HepG2 (cell line): Measurements from ENCODE around the gene C19orf38. TPM values are rescaled to one million over a fixed set of nuclear protein-coding genes. Genes with fewer than 3 reads are reported as not detected.

Source experiments
- ATAC-seq: fragments of 200-7000 bp; cut with Tn5 transposase; 3 replicates; pipeline ENCODE4 v1.9.1; 2020; ENCODE audit warnings: mild to moderate bottlenecking, moderate library complexity
- BruUV-seq: library from RNA; stranded (reverse); fragments of 400-500 nt; replicated peaks from 2 replicates; lab custom pipeline; 2021; lab: Mats Ljungman, UMichigan
- CTCF ChIA-PET: fragments of 300-600 bp; formaldehyde crosslinking; extraction: SDS; loops from one replicate; lab custom pipeline; 2021; ENCODE audit warnings: low total read pairs, inconsistent platforms, low intra/inter-chr PET ratio; lab: Yijun Ruan, JAX
- POLR2A ChIA-PET: fragments of 350-600 bp; sonication (Branson Sonifier 250); formaldehyde crosslinking; loops from one replicate; lab custom pipeline; 2020; ENCODE audit warnings: antibody characterized with exemption, inconsistent platforms; lab: Yijun Ruan, JAX
- DNase-seq: peaks from one replicate; pipeline ENCODE4 v3.0.0-alpha.2; 2015; ENCODE audit warnings: low spot score
- FAIRE-seq: peaks from 3 replicates; lab custom pipeline; 2011; peaks lifted over from hg19 to GRCh38; lab: Jason Lieb, UNC
- H2AFZ ChIP-seq: one replicate; pipeline ENCODE4 v1.6.1; 2011; ENCODE audit warnings: low read length, inconsistent platforms
- H3K27ac ChIP-seq: fragments of 300-600 bp; 3 replicates; pipeline ENCODE4 v1.8.0; 2011; ENCODE audit warnings: mixed run types, mild to moderate bottlenecking, mixed read lengths, low read length, inconsistent platforms; ENCODE audit not compliant: insufficient read depth; ENCODE audit errors: extremely low read length
- H3K27me3 ChIP-seq, 2 experiments: fragments of 200-600 bp in 1 of 2; 2 replicates in 1 of 2; 3 replicates in 1 of 2; pipeline versions ENCODE4 v1.6.0 to v1.8.0; 2011; ENCODE audit warnings: low read length in 2 of 2, mild to moderate bottlenecking in 2 of 2, moderate library complexity in 2 of 2, inconsistent platforms in 1 of 2; ENCODE audit not compliant: insufficient read depth in 2 of 2, control insufficient read depth in 1 of 2
- H3K36me3 ChIP-seq, 2 experiments: fragments of 200-600 bp in 1 of 2; replicated peaks in 1 of 2; 2 replicates in 1 of 2; 3 replicates in 1 of 2; pipeline versions ENCODE4 v1.5.1 to v1.8.0; 2011; ENCODE audit warnings: low read length in 2 of 2, inconsistent platforms in 1 of 2; ENCODE audit not compliant: insufficient read depth in 2 of 2, control insufficient read depth in 1 of 2
- H3K4me1 ChIP-seq: 2 replicates; pipeline ENCODE4 v1.5.1; 2012; ENCODE audit warnings: low read length, inconsistent platforms; ENCODE audit not compliant: insufficient read depth
- H3K4me2 ChIP-seq: 2 replicates; pipeline ENCODE4 v1.6.0; 2011; ENCODE audit warnings: low read depth, low read length, inconsistent platforms
- H3K4me3 ChIP-seq, 3 experiments: fragments of 200-600 bp in 1 of 3; sonication (generic), shearing (Covaris generic) in 1 of 3; replicated peaks in 1 of 3; 2 replicates each; pipeline ENCODE4 v1.5.1; 2011 to 2016; ENCODE audit warnings: low read length in 3 of 3, inconsistent platforms in 2 of 3, low read depth in 2 of 3, mild to moderate bottlenecking in 2 of 3, control low read depth in 1 of 3, mixed read lengths in 1 of 3; ENCODE audit not compliant: insufficient read depth in 1 of 3
- H3K79me2 ChIP-seq: one replicate; pipeline ENCODE4 v1.6.1; 2011; ENCODE audit warnings: low read length, inconsistent platforms; ENCODE audit not compliant: insufficient read depth
- H3K9ac ChIP-seq: 2 replicates; pipeline ENCODE4 v1.6.0; 2011; ENCODE audit warnings: mild to moderate bottlenecking, low read depth, low read length, inconsistent platforms; ENCODE audit not compliant: insufficient read depth
- H3K9me3 ChIP-seq: 2 replicates; pipeline ENCODE4 v1.5.1; 2012; ENCODE audit warnings: mild to moderate bottlenecking, low read length
- H4K20me1 ChIP-seq: 2 replicates; pipeline ENCODE4 v1.6.0; 2011; ENCODE audit warnings: inconsistent platforms, mild to moderate bottlenecking, low read length, moderate library complexity; ENCODE audit not compliant: insufficient read depth
- DR1 ChIP-seq: sonication (generic); formaldehyde crosslinking; IDR thresholded peaks from 2 replicates; pipeline ENCODE4 v1.8.0; 2021; ENCODE audit warnings: mild to moderate bottlenecking, missing genetic modification reagents, inconsistent platforms
- KMT2A ChIP-seq: sonication (generic); formaldehyde crosslinking; IDR thresholded peaks from 2 replicates; pipeline ENCODE4 v1.4.0; 2020; ENCODE audit warnings: missing genetic modification reagents
- NPAS2 ChIP-seq: sonication (generic); formaldehyde crosslinking; IDR thresholded peaks from 2 replicates; pipeline ENCODE4 v1.8.0; 2022; ENCODE audit warnings: mild to moderate bottlenecking, missing genetic modification reagents, borderline replicate concordance
- PAX8 ChIP-seq: sonication (generic); formaldehyde crosslinking; IDR thresholded peaks from 2 replicates; pipeline ENCODE4 v1.8.0; 2022; ENCODE audit warnings: mild to moderate bottlenecking, missing genetic modification reagents, borderline replicate concordance
- SALL2 ChIP-seq: sonication (generic); formaldehyde crosslinking; IDR thresholded peaks from 2 replicates; pipeline ENCODE4 v1.8.1; 2023; ENCODE audit warnings: mild to moderate bottlenecking, missing genetic modification reagents, inconsistent platforms
- SPEN ChIP-seq: sonication (generic); formaldehyde crosslinking; IDR thresholded peaks from 2 replicates; pipeline ENCODE4 v1.5.1; 2020; ENCODE audit warnings: low read depth, mild to moderate bottlenecking, missing genetic modification reagents
- TGIF2 ChIP-seq: IDR thresholded peaks from 2 replicates; pipeline ENCODE4 v1.6.1; 2016; ENCODE audit warnings: control low read depth, missing compliant biosample characterization
- THAP9 ChIP-seq: sonication (generic); formaldehyde crosslinking; IDR thresholded peaks from 2 replicates; pipeline ENCODE4; 2020; ENCODE audit warnings: missing genetic modification reagents, mild to moderate bottlenecking, borderline replicate concordance
- ZBTB25 ChIP-seq: IDR thresholded peaks from 2 replicates; pipeline ENCODE4 v1.6.1; 2018; ENCODE audit warnings: missing genetic modification reagents
- ZKSCAN1 ChIP-seq: fragments of 150-350 bp; IDR thresholded peaks from 2 replicates; pipeline ENCODE4 v1.6.1; 2014; ENCODE audit warnings: low read length
- ZNF18 ChIP-seq: sonication (generic); formaldehyde crosslinking; IDR thresholded peaks from 2 replicates; pipeline ENCODE4 v1.8.0; 2022; ENCODE audit warnings: mild to moderate bottlenecking, missing genetic modification reagents; ENCODE audit not compliant: insufficient replicate concordance
- ZNF484 ChIP-seq: sonication (generic); formaldehyde crosslinking; IDR thresholded peaks from 2 replicates; pipeline ENCODE4 v1.5.1; 2020; ENCODE audit warnings: mild to moderate bottlenecking, low read depth, missing genetic modification reagents, borderline replicate concordance
- ZNF790 ChIP-seq: sonication (generic); formaldehyde crosslinking; IDR thresholded peaks from 2 replicates; pipeline ENCODE4 v1.8.0; 2022; ENCODE audit warnings: missing genetic modification reagents, mild to moderate bottlenecking, borderline replicate concordance
- WGBS: methylation state at CpG from one replicate; pipeline ENCODE4 v1.1.6; 2017; ENCODE audit warnings: low lambda C conversion rate; 5-methylcytosine and 5-hydroxymethylcytosine counted together
- in situ Hi-C: cut with HindIII; loops from 2 replicates; pipeline ENCODE4 v1.10.0; 2017; ENCODE audit warnings: low pct_unique_long_range_greater_than_20kb; ENCODE audit not compliant: extremely low pct_ligation_motif_present
- intact Hi-C: fragments of 100-400 bp; cut with micrococcal nuclease; formaldehyde crosslinking; loops from one replicate; pipeline ENCODE4 v1.10.0; 2022; ENCODE audit not compliant: unreplicated experiment
- polyA plus RNA-seq, 8 experiments: library from polyadenylated mRNA; depleted of rRNA in 3 of 8; stranded (reverse) in 7 of 8; unstranded in 1 of 8; fragments of >200 nt; fragmentation: Illumina TruSeq in 4 of 8; extraction: Trizol in 4 of 8; gene quantifications; 2 replicates each; pipeline versions ENCODE4 v1.2.1 to v1.2.3, GENCODE V29; 2011 to 2016; ENCODE audit warnings: low read depth in 4 of 8, missing spikeins in 1 of 8, mixed read lengths in 1 of 8; ENCODE audit not compliant: insufficient read depth in 1 of 8
- total RNA-seq, 5 experiments: library from RNA; depleted of rRNA; stranded (reverse); fragments of >200 nt; fragmentation: Illumina TruSeq; extraction: Trizol; gene quantifications; 2 replicates each; pipeline ENCODE4 v1.2.3, GENCODE V29; 2016; ENCODE audit warnings: low read depth in 1 of 5

The C19orf38 gene
- total and polyA plus RNA-seq, 2 of the 13 experiments (the other 11 are each of a cell fraction or from before 2014, with no cell fraction given): 0.11 TPM; not detected in 1

- POLR2A ChIA-PET: no interaction called here
- H3K79me2 ChIP-seq: no peaks in the 10 kb centered on the region
- FAIRE-seq: no peak
- ATAC-seq: no peak; the same call in 2 of the 3 replicates
- H3K9ac ChIP-seq: no peak overlapping the region
- H3K36me3 ChIP-seq: peaks cover 36 to 61% of the 10 kb centered on the region in 2 experiments; a peak in 4 of 5 replicates
- H2AFZ ChIP-seq: no peak overlapping the region
- DNase-seq: no peak
- no peaks in the 10 kb centered on the region for H3K9me3 ChIP-seq
- no peaks in the 10 kb centered on the region for H4K20me1 ChIP-seq
- 97% methylated on average over 7 of the region's 19 CpGs for WGBS
- H3K4me1 ChIP-seq: no peaks in the 10 kb centered on the region
- intact Hi-C loops: no loop called here
- H3K4me2 ChIP-seq: no peak overlapping the region
- no peak for TF ChIP-seq DR1 (CRISPR knock-in tag)
- TF ChIP-seq ZKSCAN1: no peak
- no peak for TF ChIP-seq SALL2 (CRISPR knock-in tag)
- no peak for TF ChIP-seq ZNF18 (CRISPR knock-in tag)
- TF ChIP-seq ZNF484: no peak
- TF ChIP-seq NPAS2 (CRISPR knock-in tag): no peak
- TF ChIP-seq ZNF790: no peak
- TF ChIP-seq THAP9 (CRISPR knock-in tag): no peak
- TF ChIP-seq SPEN: no peak
- no peak for TF ChIP-seq ZBTB25 (CRISPR knock-in tag)
- no peak for TF ChIP-seq TGIF2 (CRISPR knock-in tag)
- no peak for TF ChIP-seq KMT2A (CRISPR knock-in tag)
- no peak for TF ChIP-seq PAX8 (CRISPR knock-in tag)
- TF ChIP-seq, all 625 proteins: peak for 0
- no TSS peak for BruUV-seq
- CTCF ChIA-PET: no interaction called here
- Histone ChIP-seq H3K27ac (no peak overlapping the region), H3K27me3 (no peaks in the 10 kb centered on the region), H3K4me3 (no peak overlapping the region)
- in situ Hi-C loops: no loop called here
Measured at GRCh38 chr19:10915130-10916091, 67.2 kb downstream of the C19orf38 start.
